HG03175 (cell line): ENCODE measurements around the gene ETNK1.
A peak's percentile ranks its signal among the peaks of the same experiment; 100 is the strongest.
"Not testable (repeated sequence)": the region's sequence is repeated elsewhere in the genome, so short reads cannot be mapped to it uniquely, and the experiment has no call there.

ENCODE experiments used
- ATAC-seq: cut with Tn5 transposase; IDR thresholded peaks from one replicate; pipeline ENCODE4 v1.9.1; 2021; ENCODE audit warnings: mild to moderate bottlenecking, moderate library complexity; ENCODE audit not compliant: unreplicated experiment

The ETNK1 gene

GRCh38 chr12:22687361-22688076 is 62.5 kb downstream of the ETNK1 start:
- ATAC-seq: peak; percentile 79

DNA sequence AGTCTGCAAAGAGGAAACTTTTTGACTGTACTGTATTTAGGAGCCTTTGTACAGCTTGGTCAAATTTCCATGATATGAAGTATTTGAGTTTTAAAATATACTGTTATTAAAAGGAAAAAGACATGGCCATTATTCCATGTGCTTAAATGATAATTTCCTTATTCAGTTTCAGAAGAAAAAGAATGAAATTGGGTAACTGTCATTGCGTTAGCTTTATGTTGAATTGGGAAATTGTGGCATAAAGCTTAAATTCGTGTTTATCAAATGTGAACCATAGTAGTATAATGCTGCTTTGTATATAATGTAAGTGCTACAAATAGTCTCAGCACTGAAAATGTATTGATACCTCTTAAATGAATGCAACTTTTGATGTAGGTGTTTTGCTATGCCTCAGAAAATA is 64.9 kb downstream of the ETNK1 start:
- ATAC-seq: no peak

GRCh38 chr12:22691319-22691718 is 66.3 kb downstream of the ETNK1 start:
- no peak for ATAC-seq

- ATAC-seq: not testable (repeated sequence)
Measured at GRCh38 chr12:22692467-22692866, 67.5 kb downstream of the ETNK1 start.

- no peak for ATAC-seq
Measured at GRCh38 chr12:22692964-22693555, 68.1 kb downstream of the ETNK1 start.

DNA sequence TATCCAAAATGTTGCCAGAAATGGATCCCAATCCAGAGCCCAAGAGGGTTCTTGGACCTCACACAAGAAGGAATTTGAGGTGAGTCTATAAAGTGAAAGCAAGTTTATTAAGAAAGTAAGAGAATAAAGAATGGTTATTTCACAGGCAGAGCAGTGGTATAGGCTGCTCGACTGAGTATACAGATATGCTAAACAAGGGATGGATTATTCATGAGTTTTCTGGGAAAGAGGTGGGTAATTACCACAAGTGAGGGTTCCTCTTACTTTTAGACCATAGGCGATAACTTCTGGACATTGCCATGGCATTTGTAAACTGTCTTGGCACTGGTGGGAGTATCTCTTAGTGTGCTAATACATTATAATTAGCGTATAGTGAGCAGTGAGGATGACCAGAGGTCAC is 73.6 kb downstream of the ETNK1 start:
- no peak for ATAC-seq

GRCh38 chr12:22699705-22700104 is 74.7 kb downstream of the ETNK1 start:
- not testable (repeated sequence) for ATAC-seq

DNA sequence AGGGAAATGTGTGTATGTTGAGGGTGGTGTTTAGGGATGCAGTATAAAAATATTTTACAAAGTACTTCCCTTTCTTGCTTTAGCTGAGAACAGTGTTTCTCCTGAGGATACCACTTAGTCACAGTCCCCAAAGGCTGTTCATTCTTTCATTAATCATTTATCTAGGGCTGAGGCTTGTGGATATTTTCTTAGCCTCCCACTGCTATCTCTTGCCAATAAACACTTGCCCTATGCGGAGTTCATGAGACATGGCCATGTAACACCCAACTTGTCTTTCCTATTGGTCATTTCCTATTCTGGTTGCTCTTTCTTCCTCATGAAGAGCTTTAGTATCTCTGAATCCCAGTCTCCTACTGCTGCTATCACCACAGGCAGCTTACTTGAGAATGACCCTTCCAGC is 75.1 kb downstream of the ETNK1 start:
- ATAC-seq: no peak

DNA sequence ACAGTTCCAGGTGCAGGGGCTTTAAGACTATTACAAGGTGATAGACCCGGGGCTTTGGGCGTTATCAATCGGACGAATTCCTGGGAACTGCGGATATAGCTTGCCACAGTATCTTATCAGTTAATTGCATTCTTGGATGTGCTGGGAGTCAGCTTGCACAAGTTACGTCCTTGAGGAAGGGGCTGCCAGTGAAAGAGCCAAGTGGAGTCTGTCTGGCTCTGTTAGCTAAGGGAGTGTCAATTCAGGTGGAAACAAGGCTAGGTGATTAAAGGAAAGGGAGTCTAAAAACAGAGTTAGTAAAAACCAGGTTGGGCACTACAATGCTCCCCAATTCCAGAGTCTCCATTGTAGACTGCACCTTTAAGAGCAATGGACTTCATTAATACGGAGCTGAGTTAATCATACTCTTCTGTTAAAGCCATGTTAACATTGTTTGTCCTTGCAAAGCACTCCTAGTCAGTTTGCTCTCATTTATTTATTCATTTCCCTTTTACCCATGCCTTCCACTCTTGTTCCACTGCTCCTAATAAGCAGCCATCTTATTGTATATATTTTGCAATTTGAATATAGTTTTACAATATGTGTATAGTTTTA is 76.3 kb downstream of the ETNK1 start:
- not testable (repeated sequence) for ATAC-seq

- ATAC-seq: no peak
Measured at GRCh38 chr12:22702690-22703089, 77.7 kb downstream of the ETNK1 start.

- ATAC-seq: peak; percentile 81
Measured at GRCh38 chr12:22709292-22709691, 84.3 kb downstream of the ETNK1 start.

DNA sequence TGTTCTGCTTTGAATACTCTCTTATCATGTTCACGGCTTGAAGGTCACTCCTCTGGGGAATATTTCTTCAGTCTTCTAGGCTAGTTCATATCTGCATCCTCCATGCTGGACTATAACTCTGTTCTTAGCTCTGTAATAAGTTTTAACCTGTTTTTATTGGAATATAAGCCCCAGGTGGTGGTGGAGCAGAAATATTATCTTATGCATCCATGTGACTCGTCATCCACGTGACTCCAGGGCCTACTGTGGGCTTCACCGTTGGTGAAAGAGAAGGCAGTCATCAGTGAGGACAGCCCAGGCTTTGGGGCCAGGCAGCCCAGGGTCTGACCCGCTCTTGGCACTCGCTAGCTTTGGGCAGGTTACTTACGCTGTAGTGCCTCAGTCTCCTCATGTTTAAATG is 87.1 kb downstream of the ETNK1 start:
- no peak for ATAC-seq

DNA sequence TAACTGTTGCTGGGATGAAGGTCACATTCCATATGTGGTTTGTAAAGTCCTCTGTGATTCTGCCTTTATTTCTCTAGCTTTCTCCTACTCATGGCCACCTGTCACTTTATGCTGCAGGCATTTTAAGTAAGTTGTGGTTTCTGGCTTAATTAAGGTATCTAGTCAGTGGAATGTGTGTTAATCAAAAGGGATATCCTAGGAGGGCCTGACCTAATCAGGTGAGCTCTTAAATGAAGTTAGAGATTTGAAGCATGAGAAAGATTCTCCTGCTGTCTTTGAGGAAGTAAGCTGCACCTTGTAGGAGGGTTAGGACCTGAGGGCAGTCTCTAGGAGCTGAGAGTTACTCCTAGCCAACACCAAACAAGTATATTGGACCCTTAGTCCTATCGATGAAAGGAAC is 90.3 kb downstream of the ETNK1 start:
- no peak for ATAC-seq

GRCh38 chr12:22719745-22720144 is 94.8 kb downstream of the ETNK1 start:
- no peak for ATAC-seq

DNA sequence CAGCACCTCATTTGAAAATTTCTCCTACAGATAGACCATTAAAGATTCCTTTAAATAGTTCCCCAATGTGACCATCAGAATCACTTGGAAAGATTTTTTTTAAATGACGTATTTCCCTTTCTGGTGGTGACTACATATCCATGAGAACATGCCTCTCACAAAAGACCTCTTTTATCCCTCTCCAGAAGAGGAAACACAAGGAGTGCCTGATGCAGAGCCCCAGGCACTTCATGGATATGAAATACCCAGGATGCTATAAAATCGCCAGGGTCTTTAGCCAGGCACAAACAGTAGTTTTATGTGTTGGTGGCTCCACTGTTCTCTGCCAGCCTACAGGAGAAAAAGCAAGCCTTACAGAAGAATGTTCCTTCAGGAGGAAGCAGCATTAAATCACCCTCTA is 97.1 kb downstream of the ETNK1 start:
- ATAC-seq: no peak

DNA sequence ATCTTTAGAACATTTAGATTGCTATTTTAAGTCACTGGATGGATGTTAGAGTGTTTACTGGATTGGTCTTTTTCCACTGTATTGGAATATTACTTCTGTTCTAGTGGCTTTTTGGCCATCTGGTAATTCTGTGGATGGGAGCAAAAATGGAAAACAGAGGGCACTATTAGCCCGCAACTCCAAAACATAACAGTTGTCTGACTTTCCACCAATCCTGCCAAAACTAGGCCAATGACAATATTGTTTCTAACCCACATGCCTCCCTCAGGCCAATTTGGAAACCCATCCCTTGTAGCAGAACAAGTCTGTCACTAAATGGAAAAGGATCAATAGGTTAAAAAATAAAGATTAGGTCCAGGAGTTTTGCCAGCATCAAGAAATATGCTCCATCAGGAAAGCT is 97.8 kb downstream of the ETNK1 start:
- ATAC-seq: no peak

DNA sequence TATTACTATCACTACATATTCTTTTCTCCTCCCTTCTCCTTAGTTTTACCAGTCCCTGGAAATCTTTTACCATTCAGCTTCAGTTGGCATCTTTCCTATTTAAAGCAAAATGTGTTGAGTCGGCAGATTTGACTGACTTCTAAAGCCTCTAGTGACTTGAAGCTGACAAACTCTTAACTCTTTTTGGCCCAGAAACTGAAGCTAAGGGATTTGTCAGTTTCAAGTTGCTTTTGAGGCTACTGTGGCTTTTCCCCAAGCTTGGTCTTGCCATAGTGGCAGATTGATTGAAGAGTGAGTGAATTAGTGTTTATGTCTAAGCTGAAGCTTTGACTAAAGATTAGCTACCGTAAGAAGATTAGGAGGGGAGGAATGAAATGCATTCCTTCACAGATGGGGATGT is 104.0 kb downstream of the ETNK1 start:
- ATAC-seq: no peak

DNA sequence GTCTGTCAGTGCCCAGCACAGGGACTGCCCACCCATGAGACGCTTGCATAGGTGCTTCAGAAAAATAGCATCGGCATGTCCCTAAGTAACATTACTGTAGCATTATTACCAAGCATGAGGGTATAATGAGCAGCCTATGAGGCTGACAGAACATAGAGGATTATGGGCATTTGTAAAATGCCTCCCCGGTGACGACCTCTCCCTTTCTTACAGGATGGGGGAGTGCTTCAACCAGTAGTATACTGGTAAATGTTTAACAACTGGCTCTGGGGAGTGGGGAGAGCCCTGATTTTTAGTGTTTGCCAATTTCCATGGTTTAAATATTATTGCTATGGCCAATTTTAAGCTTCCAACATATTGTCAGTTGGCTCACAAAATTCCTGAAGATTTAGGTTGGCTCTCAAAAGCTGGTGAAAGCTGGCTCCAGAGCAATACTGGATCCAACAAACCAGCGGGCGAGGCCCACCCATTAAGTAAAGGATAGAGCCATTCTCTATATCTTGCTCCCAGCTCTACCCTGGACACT is 104.5 kb downstream of the ETNK1 start:
- no peak for ATAC-seq

- ATAC-seq: no peak
Measured at GRCh38 chr12:22729957-22730443, 105.0 kb downstream of the ETNK1 start.

GRCh38 chr12:22731236-22731635 is 106.3 kb downstream of the ETNK1 start:
- no peak for ATAC-seq

- no peak for ATAC-seq
Measured at GRCh38 chr12:22733756-22734155, 108.8 kb downstream of the ETNK1 start.

GRCh38 chr12:22738945-22739344 is 114.0 kb downstream of the ETNK1 start:
- ATAC-seq: no peak
